A549 (cell line): ENCODE measurements around the gene ME2. TPM values are rescaled to one million over a fixed set of nuclear protein-coding genes. Genes with fewer than 3 reads are reported as not detected.
A peak's percentile ranks its signal among the peaks of the same experiment; 100 is the strongest.

Experiments
- ATAC-seq, 2 experiments: fragments of 200-7000 bp in 1 of 2; fragments of >200 bp in 1 of 2; cut with Nextera tagmentation in 1 of 2; cut with Tn5 transposase in 1 of 2; 3 replicates each; pipeline versions ENCODE4 v1.8.0 to v1.9.1; 2018 to 2020; ENCODE audit warnings: mild to moderate bottlenecking in 1 of 2, moderate library complexity in 1 of 2
- CTCF ChIA-PET: fragments of 300-600 bp; sonication (Branson Sonifier 250); formaldehyde crosslinking; extraction: SDS; loops from one replicate; lab custom pipeline; 2021; ENCODE audit warnings: antibody characterized with exemption, inconsistent platforms; lab: Yijun Ruan, JAX
- POLR2A ChIA-PET: fragments of 350-600 bp; formaldehyde crosslinking; extraction: SDS; loops from one replicate; lab custom pipeline; 2021; ENCODE audit warnings: antibody characterized with exemption, inconsistent platforms; lab: Yijun Ruan, JAX
- DNase-seq, 2 experiments: peaks; one replicate each; pipeline versions ENCODE4 v3.0.0 to v3.0.0-alpha.2; 2011 to 2016; ENCODE audit warnings: low read depth in 1 of 2, low spot score in 1 of 2
- FAIRE-seq: peaks from 2 replicates; lab custom pipeline; 2011; peaks lifted over from hg19 to GRCh38; lab: Jason Lieb, UNC
- H3K27ac ChIP-seq, 2 experiments: fragments of >200 bp; sonication (Bioruptor Twin); formaldehyde crosslinking; 3 replicates each; pipeline ENCODE4 v1.5.1; 2016 to 2017
- H3K4me1 ChIP-seq: fragments of >200 bp; sonication (Bioruptor Twin); formaldehyde crosslinking; 3 replicates; pipeline ENCODE4 v1.6.1; 2016
- H3K4me2 ChIP-seq: fragments of >200 bp; sonication (Bioruptor Twin); formaldehyde crosslinking; 3 replicates; pipeline ENCODE4 v1.6.1; 2016
- H3K4me3 ChIP-seq: fragments of >200 bp; sonication (Bioruptor Twin); formaldehyde crosslinking; 3 replicates; pipeline ENCODE4 v1.5.1; 2016
- H3K9me3 ChIP-seq: fragments of >200 bp; sonication (Bioruptor Twin); formaldehyde crosslinking; 3 replicates; pipeline ENCODE4 v1.6.1; 2016
- CBX2 ChIP-seq: fragments of 200-600 bp; sonication (generic); IDR thresholded peaks from 2 replicates; pipeline ENCODE4 v1.6.1; 2016; ENCODE audit warnings: low read depth, mild to moderate bottlenecking, borderline replicate concordance
- CHD4 ChIP-seq: fragments of 200-600 bp; sonication (generic); IDR thresholded peaks from 2 replicates; pipeline ENCODE4 v1.6.1; 2016; ENCODE audit warnings: antibody characterized with exemption, mild to moderate bottlenecking, borderline replicate concordance
- EP300 ChIP-seq, 2 experiments: fragments of >200 bp; sonication (Bioruptor Twin); formaldehyde crosslinking; IDR thresholded peaks; 2 replicates in 1 of 2; 3 replicates in 1 of 2; pipeline ENCODE4 v1.6.1; 2016 to 2017
- HEYL ChIP-seq: fragments of 250-450 bp; sonication (Bioruptor Pico); IDR thresholded peaks from 2 replicates; pipeline ENCODE4 v1.8.0; 2021; ENCODE audit warnings: mild to moderate bottlenecking, moderate library complexity
- HOXA7 ChIP-seq: fragments of 250-450 bp; sonication (Bioruptor Pico); IDR thresholded peaks from 2 replicates; pipeline ENCODE4 v1.5.0; 2020; ENCODE audit warnings: mild to moderate bottlenecking, moderate library complexity
- HOXB5 ChIP-seq: fragments of 250-450 bp; sonication (Bioruptor Pico); IDR thresholded peaks from 2 replicates; pipeline ENCODE4 v1.5.0; 2020; ENCODE audit warnings: mild to moderate bottlenecking, moderate library complexity
- JUN ChIP-seq, 2 experiments: fragments of >200 bp; sonication (Bioruptor Twin); formaldehyde crosslinking; IDR thresholded peaks; 2 replicates in 1 of 2; 3 replicates in 1 of 2; pipeline ENCODE4 v1.6.1; 2016 to 2017
- MAX ChIP-seq: IDR thresholded peaks from 2 replicates; pipeline ENCODE4 v1.6.1; 2012
- MYC ChIP-seq: IDR thresholded peaks from 2 replicates; pipeline ENCODE4 v1.6.1; 2012; ENCODE audit warnings: mild to moderate bottlenecking, inconsistent platforms, low read length, improper control_type of control experiment, borderline replicate concordance
- NPAS2 ChIP-seq: fragments of 250-450 bp; sonication (Bioruptor Pico); IDR thresholded peaks from 2 replicates; pipeline ENCODE4 v1.8.0; 2022; ENCODE audit warnings: mild to moderate bottlenecking, moderate library complexity, borderline replicate concordance
- PHF8 ChIP-seq: fragments of 200-600 bp; sonication (generic); IDR thresholded peaks from 2 replicates; pipeline ENCODE4 v1.6.1; 2016; ENCODE audit warnings: low read depth, mild to moderate bottlenecking, antibody characterized with exemption, moderate library complexity, borderline replicate concordance
- POLR2A ChIP-seq: IDR thresholded peaks from 2 replicates; pipeline ENCODE4 v1.6.1; 2012; ENCODE audit warnings: mild to moderate bottlenecking, low read length
- RAD21 ChIP-seq, 2 experiments: fragments of >200 bp in 1 of 2; sonication (Bioruptor Twin) in 1 of 2; formaldehyde crosslinking in 1 of 2; IDR thresholded peaks in 1 of 2; conservative IDR thresholded peaks in 1 of 2; 2 replicates in 1 of 2; 3 replicates in 1 of 2; pipeline ENCODE4 v1.6.1; 2012 to 2018; ENCODE audit warnings: inconsistent platforms in 1 of 2
- RARB ChIP-seq: fragments of 250-450 bp; sonication (Bioruptor Pico); IDR thresholded peaks from 2 replicates; pipeline ENCODE4 v1.8.0; 2021; ENCODE audit warnings: mild to moderate bottlenecking, moderate library complexity
- RCOR1 ChIP-seq: fragments of 150-350 bp; IDR thresholded peaks from 2 replicates; pipeline ENCODE4 v1.6.1; 2014; ENCODE audit warnings: antibody characterized with exemption, low read length, low read depth
- REST ChIP-seq: fragments of 200-600 bp; sonication (generic); IDR thresholded peaks from 2 replicates; pipeline ENCODE4 v1.6.1; 2016; ENCODE audit warnings: antibody characterized with exemption, mild to moderate bottlenecking, moderate library complexity
- RNF2 ChIP-seq: fragments of 200-600 bp; sonication (generic); IDR thresholded peaks from 2 replicates; pipeline ENCODE4 v1.6.1; 2016; ENCODE audit warnings: low read depth, mild to moderate bottlenecking, antibody characterized with exemption, moderate library complexity, borderline replicate concordance
- WGBS: methylation state at CpG from one replicate; pipeline ENCODE4 v1.1.6; 2017; ENCODE audit errors: missing lambda C conversion rate; 5-methylcytosine and 5-hydroxymethylcytosine counted together
- polyA plus RNA-seq, 4 experiments: library from polyadenylated mRNA; depleted of rRNA in 3 of 4; stranded (reverse); fragments of >200 nt; fragmentation: RNase III in 1 of 4; extraction: RNeasy Plus Mini Kit Qiagen cat#74134 plus additional on column Dnase treatment in 1 of 4; gene quantifications; 2 replicates in 3 of 4; 3 replicates in 1 of 4; pipeline ENCODE4 v1.2.3, GENCODE V29; 2011 to 2017
- TF ChIP-seq, protein P1 (sequence below): fragments of 250-450 bp; sonication (Bioruptor Pico); IDR thresholded peaks from 2 replicates; pipeline ENCODE4 v1.5.0; 2021; ENCODE audit warnings: mild to moderate bottlenecking, moderate library complexity, borderline replicate concordance
- TF ChIP-seq, protein P2 (sequence below): fragments of 150-350 bp; IDR thresholded peaks from 2 replicates; pipeline ENCODE4 v1.6.1; 2014; ENCODE audit warnings: low read depth, mild to moderate bottlenecking, low read length
- TF ChIP-seq, protein P3 (sequence below): fragments of >200 bp; sonication (Bioruptor Twin); formaldehyde crosslinking; IDR thresholded peaks from 3 replicates; pipeline ENCODE4 v1.5.1; 2016

The ME2 gene
- polyA plus RNA-seq, 2 of the 4 experiments (the other 2 are of a cell fraction): 46.8 to 88.0 TPM

- DNase-seq (peak in 1 of 2 experiments; percentile 32), FAIRE-seq (no peak), ATAC-seq (peak; percentile 57 to 64; a peak in 5 of 6 replicates)
- ChIA-PET CTCF (interaction anchor here (0.6 to 3.2 kb wide), 4 partner anchors 9 to 37 kb away, joined by 3 to 14 read pairs (median 6); partner anchors contain the start of gene MRO), POLR2A (interaction anchor here (1.0 kb wide), 1 partner anchor 23 kb away, joined by 3 read pairs; no protein-coding TSS in a partner anchor)
- Histone ChIP-seq H3K4me1 (peaks cover 33% of the 10 kb centered on the region), H3K4me2 (peak overlapping the region; percentile 27; the same call in 1 of the 3 replicates), H3K27ac (peak overlapping the region; percentile 71 to 92), H3K9me3 (no peaks in the 10 kb centered on the region), H3K4me3 (no peak overlapping the region)
- 77% methylated on average over 3 of the region's 3 CpGs for WGBS
- TF ChIP-seq RAD21 (conservative IDR thresholded peaks at IDR 0.05 in 1 of 2, IDR thresholded peaks at IDR 0.05 in 1 of 2) (peak in 1 of 2 experiments; percentile 42; a peak in 2 of 5 replicates), MAX (no peak), NPAS2 (no peak), RNF2 (no peak)
Measured at GRCh38 chr18:50857694-50858093, 21.2 kb upstream of the ME2 start.

DNA sequence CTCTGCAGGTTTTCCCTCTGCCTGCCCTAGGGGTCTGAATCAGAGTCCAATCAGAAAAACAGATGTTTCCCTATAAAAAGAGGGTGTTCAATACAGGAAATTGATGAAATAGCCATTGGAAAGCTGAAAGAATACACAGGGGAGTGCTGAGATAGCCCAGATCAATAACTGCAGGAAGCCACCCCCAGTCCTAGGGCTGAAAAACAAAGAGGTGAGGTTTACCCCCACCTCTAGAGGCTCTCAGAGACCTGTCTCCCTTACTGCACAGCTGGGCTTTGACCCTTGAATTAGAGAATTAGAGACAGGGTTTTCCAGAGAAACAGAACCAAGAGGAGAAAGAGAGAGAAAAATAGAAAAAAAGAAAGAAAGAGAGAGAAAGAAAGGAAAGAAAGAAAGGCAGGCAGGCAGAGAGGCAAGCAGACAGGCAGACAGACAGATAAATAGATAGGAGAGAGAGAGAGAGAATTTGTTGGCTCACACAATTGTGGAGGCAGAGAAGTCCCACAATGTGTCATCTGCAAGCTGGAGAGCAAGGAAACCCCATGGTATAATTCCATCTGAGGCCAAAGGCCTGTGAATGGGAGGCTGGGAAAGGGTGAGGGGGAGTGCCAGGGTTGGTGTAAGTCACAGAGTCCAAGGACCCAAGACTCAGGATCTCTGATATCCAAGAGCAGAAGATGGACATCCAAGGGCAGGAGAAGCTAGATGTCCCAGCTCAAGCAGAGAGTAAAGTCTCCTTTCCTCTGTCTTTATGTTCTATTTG, 18.9 kb upstream of the ME2 start:
- Histone ChIP-seq H3K27ac (peak overlapping the region in 1 of 2 experiments; percentile 32; a peak in 1 of 6 replicates), H3K9me3 (no peaks in the 10 kb centered on the region), H3K4me2 (no peak overlapping the region), H3K4me1 (peaks cover 14% of the 10 kb centered on the region), H3K4me3 (no peak overlapping the region)
- FAIRE-seq (no peak), DNase-seq (no peak), ATAC-seq (no peak)
- ChIA-PET CTCF (interaction anchor here (6.1 kb wide), 1 partner anchor 40 kb away, joined by 30 read pairs; the partner anchor contains the start of gene MRO), POLR2A (no interaction called here)
- TF ChIP-seq MYC (no peak), HEYL (CRISPR knock-in tag) (no peak), CBX2 (no peak), RCOR1 (no peak), RARB (no peak), PHF8 (no peak), JUN (IDR thresholded peaks at IDR 0.05) (no peak), POLR2A (no peak)
- TF ChIP-seq, protein P1, sequence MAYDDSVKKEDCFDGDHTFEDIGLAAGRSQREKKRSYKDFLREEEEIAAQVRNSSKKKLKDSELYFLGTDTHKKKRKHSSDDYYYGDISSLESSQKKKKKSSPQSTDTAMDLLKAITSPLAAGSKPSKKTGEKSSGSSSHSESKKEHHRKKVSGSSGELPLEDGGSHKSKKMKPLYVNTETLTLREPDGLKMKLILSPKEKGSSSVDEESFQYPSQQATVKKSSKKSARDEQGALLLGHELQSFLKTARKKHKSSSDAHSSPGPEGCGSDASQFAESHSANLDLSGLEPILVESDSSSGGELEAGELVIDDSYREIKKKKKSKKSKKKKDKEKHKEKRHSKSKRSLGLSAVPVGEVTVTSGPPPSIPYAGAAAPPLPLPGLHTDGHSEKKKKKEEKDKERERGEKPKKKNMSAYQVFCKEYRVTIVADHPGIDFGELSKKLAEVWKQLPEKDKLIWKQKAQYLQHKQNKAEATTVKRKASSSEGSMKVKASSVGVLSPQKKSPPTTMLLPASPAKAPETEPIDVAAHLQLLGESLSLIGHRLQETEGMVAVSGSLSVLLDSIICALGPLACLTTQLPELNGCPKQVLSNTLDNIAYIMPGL (CRISPR knock-in tag): no peak
- TF ChIP-seq, protein P2, sequence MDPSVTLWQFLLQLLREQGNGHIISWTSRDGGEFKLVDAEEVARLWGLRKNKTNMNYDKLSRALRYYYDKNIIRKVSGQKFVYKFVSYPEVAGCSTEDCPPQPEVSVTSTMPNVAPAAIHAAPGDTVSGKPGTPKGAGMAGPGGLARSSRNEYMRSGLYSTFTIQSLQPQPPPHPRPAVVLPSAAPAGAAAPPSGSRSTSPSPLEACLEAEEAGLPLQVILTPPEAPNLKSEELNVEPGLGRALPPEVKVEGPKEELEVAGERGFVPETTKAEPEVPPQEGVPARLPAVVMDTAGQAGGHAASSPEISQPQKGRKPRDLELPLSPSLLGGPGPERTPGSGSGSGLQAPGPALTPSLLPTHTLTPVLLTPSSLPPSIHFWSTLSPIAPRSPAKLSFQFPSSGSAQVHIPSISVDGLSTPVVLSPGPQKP: no peak
- TF ChIP-seq, protein P3, sequence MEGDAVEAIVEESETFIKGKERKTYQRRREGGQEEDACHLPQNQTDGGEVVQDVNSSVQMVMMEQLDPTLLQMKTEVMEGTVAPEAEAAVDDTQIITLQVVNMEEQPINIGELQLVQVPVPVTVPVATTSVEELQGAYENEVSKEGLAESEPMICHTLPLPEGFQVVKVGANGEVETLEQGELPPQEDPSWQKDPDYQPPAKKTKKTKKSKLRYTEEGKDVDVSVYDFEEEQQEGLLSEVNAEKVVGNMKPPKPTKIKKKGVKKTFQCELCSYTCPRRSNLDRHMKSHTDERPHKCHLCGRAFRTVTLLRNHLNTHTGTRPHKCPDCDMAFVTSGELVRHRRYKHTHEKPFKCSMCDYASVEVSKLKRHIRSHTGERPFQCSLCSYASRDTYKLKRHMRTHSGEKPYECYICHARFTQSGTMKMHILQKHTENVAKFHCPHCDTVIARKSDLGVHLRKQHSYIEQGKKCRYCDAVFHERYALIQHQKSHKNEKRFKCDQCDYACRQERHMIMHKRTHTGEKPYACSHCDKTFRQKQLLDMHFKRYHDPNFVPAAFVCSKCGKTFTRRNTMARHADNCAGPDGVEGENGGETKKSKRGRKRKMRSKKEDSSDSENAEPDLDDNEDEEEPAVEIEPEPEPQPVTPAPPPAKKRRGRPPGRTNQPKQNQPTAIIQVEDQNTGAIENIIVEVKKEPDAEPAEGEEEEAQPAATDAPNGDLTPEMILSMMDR: no peak

GRCh38 chr18:50861617-50862016, 17.3 kb upstream of the ME2 start:
- ATAC-seq (no peak), FAIRE-seq (no peak), DNase-seq (no peak)
- no peak overlapping the region for H3K4me3 ChIP-seq
- CTCF ChIA-PET: interaction anchor here (6.1 kb wide), 1 partner anchor 42 kb away, joined by 30 read pairs; the partner anchor contains the start of gene MRO
- WGBS: 100% methylated on average over 1 of the region's 1 CpG
- no peaks in the 10 kb centered on the region for H3K9me3 ChIP-seq
- no peak overlapping the region for H3K27ac ChIP-seq
- peaks cover 12% of the 10 kb centered on the region for H3K4me1 ChIP-seq
- H3K4me2 ChIP-seq: no peak overlapping the region
- POLR2A ChIA-PET: no interaction called here
- TF ChIP-seq CHD4 (no peak), PHF8 (no peak), EP300 (IDR thresholded peaks at IDR 0.05) (no peak), NPAS2 (no peak), HOXA7 (CRISPR knock-in tag) (no peak), HOXB5 (CRISPR knock-in tag) (no peak), REST (no peak)
- TF ChIP-seq, protein P3: no peak
